Measurements from ENCODE around the gene SETBP1. TPM values are rescaled to one million over a fixed set of nuclear protein-coding genes. Genes with fewer than 3 reads are reported as not detected.

The SETBP1 gene
- total and polyA plus RNA-seq, 8 donors = 19.7 to 27.5 (median 21.5) TPM

DNA sequence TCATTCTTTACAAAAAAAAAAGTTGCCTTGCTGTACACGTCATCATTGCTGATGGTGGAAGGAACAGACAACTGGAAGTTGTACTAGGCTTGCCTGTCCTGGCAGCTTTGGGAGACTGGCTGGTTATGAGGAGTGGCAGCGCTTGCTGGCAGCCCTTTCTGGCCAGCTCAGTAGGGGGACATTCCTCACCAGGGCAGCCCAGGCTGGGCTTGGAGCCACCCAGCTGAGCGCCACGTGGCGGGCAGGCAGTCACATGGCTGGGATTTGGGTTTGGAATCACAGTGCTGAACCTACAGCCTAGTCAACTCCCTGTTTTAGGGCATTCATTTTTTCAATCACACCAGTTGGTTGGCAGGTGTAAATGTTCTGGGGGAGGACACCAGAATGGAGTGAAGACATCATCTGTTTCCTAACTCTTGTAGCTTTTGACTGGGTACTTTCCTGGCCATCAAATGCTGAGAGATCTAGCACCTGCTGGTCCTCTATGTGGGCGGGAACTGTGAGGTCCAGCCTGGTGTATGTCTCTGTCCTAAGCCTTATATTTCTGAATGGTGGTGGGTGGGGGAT, 139.3 kb downstream of the SETBP1 start:
- DNase-seq = no peak

GRCh38 chr18:44821924-44822323, 141.2 kb downstream of the SETBP1 start:
- TF ChIP-seq, protein P1, sequence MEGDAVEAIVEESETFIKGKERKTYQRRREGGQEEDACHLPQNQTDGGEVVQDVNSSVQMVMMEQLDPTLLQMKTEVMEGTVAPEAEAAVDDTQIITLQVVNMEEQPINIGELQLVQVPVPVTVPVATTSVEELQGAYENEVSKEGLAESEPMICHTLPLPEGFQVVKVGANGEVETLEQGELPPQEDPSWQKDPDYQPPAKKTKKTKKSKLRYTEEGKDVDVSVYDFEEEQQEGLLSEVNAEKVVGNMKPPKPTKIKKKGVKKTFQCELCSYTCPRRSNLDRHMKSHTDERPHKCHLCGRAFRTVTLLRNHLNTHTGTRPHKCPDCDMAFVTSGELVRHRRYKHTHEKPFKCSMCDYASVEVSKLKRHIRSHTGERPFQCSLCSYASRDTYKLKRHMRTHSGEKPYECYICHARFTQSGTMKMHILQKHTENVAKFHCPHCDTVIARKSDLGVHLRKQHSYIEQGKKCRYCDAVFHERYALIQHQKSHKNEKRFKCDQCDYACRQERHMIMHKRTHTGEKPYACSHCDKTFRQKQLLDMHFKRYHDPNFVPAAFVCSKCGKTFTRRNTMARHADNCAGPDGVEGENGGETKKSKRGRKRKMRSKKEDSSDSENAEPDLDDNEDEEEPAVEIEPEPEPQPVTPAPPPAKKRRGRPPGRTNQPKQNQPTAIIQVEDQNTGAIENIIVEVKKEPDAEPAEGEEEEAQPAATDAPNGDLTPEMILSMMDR (IDR thresholded peaks at IDR 0.05) = no peak
- ATAC-seq (no peak), DNase-seq (no peak)
- Histone ChIP-seq H3K27me3 (no peaks in the 10 kb centered on the region), H3K27ac (no peak overlapping the region), H3K36me3 (no peaks in the 10 kb centered on the region), H3K4me3 (no peak overlapping the region), H3K9me3 (no peaks in the 10 kb centered on the region), H3K4me1 (peaks cover 4 to 11% of the 10 kb centered on the region in 2 donors)
- intact Hi-C loops (cut with DNase I) = no loop called here

More for the DNA sequence above, 139.3 kb downstream of the SETBP1 start:
- TF ChIP-seq, protein P1 (IDR thresholded peaks at IDR 0.05) = no peak
- intact Hi-C loops (cut with DNase I) = no loop called here
- Histone ChIP-seq H3K27ac (no peak overlapping the region), H3K36me3 (no peaks in the 10 kb centered on the region), H3K4me1 (peaks cover 0 to 2% of the 10 kb centered on the region in 2 donors), H3K27me3 (no peaks in the 10 kb centered on the region), H3K4me3 (no peak overlapping the region), H3K9me3 (no peaks in the 10 kb centered on the region)
- no peak for ATAC-seq

DNA sequence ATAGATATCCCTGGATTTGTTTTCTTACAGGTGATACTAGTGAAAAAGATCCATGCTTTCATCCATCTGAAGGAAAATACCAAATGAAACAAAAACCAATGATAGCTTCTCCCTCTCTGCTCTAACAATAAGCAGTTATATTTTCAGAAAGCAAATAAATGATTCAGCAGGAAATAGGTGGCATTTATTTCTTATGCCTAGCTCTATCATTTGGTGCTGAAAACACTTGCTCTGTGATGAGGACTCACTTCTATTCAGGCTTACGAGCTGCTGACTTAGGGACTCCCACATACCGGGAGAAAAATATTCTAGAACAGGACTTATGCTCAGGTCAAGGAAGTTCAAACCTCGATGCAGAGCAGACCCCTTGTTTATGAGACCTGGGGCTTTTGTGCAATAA, 142.6 kb downstream of the SETBP1 start:
- no peaks in the 10 kb centered on the region for H3K36me3 ChIP-seq
- no peak for DNase-seq
- no peak for ATAC-seq
- TF ChIP-seq, protein P1 (IDR thresholded peaks at IDR 0.05) = no peak
- peaks cover 7 to 14% of the 10 kb centered on the region in 2 donors for H3K4me1 ChIP-seq
- H3K9me3 ChIP-seq = no peaks in the 10 kb centered on the region
- intact Hi-C loops (cut with DNase I) = no loop called here
- H3K27ac ChIP-seq = no peak overlapping the region
- no peak overlapping the region for H3K4me3 ChIP-seq
- H3K27me3 ChIP-seq = no peaks in the 10 kb centered on the region

- H3K27me3 ChIP-seq = no peaks in the 10 kb centered on the region
- H3K4me1 ChIP-seq = peaks cover 7 to 14% of the 10 kb centered on the region in 2 donors
- TF ChIP-seq, protein P1 (IDR thresholded peaks at IDR 0.05) = no peak
- H3K36me3 ChIP-seq = no peaks in the 10 kb centered on the region
- no peak for DNase-seq
- no peaks in the 10 kb centered on the region for H3K9me3 ChIP-seq
- no peak overlapping the region for H3K4me3 ChIP-seq
- ATAC-seq = no peak
- no peak overlapping the region for H3K27ac ChIP-seq
- intact Hi-C loops (cut with DNase I) = no loop called here
These were observed 143.1 kb downstream of the SETBP1 start for GRCh38 chr18:44823782-44824181.

DNA sequence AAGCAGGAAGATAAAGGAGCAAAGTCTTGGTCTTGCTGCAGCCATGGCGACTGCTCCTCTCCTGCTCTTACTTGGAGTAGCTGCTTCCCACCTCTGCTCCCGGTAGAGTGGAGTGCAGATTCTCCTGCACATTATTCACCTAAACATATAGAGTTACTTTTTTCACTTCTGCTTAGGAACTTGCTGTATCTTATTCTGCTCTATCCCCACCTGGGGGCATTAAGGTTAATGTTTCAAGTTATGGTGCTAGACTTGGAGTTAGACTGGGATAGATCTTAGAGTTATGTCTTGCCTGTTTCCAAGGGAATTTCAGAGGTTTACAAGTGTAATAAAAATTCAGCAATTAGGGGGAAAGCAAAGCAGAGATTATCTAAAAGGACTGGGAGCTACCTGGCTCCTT, 144.2 kb downstream of the SETBP1 start:
- DNase-seq (no peak), ATAC-seq (no peak)
- peaks cover 7 to 14% of the 10 kb centered on the region in 2 donors for H3K4me1 ChIP-seq
- intact Hi-C loops (cut with DNase I) = no loop called here
- no peaks in the 10 kb centered on the region for H3K9me3 ChIP-seq
- H3K4me3 ChIP-seq = no peak overlapping the region
- TF ChIP-seq, protein P1 (IDR thresholded peaks at IDR 0.05) = no peak
- no peak overlapping the region for H3K27ac ChIP-seq
- H3K27me3 ChIP-seq = no peaks in the 10 kb centered on the region
- H3K36me3 ChIP-seq = no peaks in the 10 kb centered on the region

All from left lung (tissue), 10 donors.